Forelimb muscle (tissue), 1 donor: ENCODE data around the gene SYNGR3. TPM values are rescaled to one million over a fixed set of nuclear protein-coding genes. Genes with fewer than 3 reads are reported as not detected.
"Not testable (repeated sequence)": the region's sequence is repeated elsewhere in the genome, so short reads cannot be mapped to it uniquely, and the experiment has no call there.

Experiments
- DNase-seq: peaks from one replicate; pipeline ENCODE4 v3.0.0-alpha.2; 2013; ENCODE audit warnings: low read depth
- polyA plus RNA-seq: library from polyadenylated mRNA; unstranded; fragments of 120-200 nt; gene quantifications from one replicate; pipeline ENCODE4 v1.2.1, GENCODE V29; 2013; ENCODE audit not compliant: insufficient read length

Gene SYNGR3
- polyA plus RNA-seq, 1 donor = 1.4 TPM

DNA sequence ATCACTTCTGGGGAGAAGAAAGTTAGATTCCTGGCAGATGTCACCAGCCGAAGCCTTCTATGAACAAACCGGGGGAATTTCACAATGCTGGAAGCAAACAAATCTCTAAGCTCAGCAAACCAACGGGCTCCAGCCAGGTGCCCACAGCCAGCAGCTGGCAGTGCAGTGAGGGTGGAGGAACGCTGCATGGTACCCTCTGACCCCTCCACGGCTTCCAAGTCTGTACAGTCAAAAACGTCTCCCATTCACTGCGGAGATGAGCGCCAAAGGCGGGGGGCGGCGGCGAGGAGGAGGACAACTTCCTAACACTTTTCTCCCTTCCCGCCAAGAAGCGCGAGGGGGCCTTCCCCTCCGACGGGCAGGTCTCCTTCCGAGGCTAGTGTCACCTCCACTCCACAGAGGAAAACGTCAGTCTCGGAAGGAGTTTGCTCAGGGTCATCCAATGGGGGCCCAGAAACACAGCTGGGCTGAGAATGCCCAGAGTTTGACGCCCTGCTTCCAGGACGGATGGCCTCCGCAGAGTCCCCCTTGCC is 18.9 kb downstream of the SYNGR3 start:
- DNase-seq = no peak

DNA sequence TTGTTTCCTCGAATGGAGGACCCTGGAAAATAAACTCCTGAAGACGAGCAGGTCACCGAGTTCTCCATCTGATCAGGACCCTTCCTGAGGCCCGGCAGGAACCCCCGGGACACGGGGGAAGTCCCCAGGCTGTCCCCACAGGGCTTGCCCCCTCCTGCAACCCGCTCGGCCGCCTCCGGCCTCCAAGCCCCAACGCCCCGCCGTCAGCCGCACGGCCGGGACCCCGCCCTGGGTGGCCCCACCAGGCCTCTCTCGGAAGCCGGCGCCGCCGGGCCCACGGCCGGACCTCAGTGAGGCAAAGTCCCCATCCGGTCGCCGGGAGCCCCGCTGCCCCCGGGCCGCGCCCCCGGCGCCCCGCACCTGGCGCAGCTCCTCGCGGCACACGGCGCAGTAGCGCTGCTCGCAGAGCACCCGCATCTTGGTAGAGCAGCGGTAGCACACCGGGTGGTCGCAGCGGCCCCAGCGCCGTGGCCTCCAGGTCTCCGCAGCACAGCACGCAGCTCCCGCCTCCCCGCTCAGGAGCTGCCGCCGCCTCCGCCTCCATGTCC is 19.5 kb downstream of the SYNGR3 start:
- DNase-seq = no peak

DNA sequence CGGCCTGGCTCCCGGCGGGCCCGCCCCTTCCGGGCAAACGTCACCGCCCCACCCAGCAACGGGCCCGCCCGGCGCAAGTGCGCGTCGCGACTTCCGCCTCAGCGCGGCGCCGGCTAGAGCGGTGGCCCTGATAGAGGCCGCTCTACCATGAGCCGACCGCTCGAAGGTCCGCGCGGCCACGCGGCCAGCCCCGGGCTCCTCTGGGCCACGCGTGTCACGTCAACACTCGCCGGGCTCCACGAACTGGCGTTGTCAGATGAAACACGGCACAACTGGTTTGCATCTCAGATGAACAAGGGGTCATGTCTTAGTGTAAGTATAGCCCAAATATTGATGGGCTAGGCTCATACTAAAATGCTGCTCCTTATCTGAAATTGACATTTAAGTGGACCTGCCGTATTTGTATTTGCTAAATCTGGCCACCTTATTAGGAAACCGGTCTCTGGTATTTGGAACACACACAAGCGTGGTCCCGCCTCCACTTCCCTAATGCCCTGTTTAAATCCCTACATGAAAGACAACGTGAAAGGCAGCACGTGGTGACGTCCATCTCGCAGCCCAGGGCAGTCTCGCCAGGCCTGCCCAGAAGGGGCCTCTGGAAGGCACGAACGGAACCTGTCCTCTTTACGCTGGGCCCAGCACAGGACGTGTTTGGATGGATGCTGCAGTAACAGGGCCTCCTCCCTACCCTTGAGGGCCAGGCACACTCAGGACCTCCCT is 20.2 kb downstream of the SYNGR3 start, which contains the start of gene ZNF598:
Gene ZNF598, minus strand, starts transcription at position 31 of the 720 bp plus-strand sequence.
- DNase-seq = peak; percentile 66

DNA sequence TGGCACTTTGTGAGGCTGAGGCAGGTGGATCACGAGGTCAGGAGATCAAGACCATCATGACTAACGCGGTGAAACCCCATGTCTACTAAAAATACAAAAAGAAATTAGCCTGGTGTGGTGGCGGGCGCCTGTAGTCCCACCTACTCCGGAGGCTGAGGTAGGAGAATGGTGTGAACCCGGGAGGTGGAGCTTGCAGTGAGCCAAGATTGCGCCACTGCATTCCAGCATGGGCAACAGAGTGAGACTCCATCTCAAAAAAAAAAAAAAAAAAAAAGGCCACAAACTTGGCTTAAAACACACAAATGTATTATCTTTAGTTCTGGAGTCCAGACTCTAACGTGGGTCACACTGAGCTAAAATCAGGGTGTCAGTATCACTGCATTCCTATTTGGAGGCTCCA is 22.0 kb downstream of the SYNGR3 start:
- not testable (repeated sequence) for DNase-seq

DNA sequence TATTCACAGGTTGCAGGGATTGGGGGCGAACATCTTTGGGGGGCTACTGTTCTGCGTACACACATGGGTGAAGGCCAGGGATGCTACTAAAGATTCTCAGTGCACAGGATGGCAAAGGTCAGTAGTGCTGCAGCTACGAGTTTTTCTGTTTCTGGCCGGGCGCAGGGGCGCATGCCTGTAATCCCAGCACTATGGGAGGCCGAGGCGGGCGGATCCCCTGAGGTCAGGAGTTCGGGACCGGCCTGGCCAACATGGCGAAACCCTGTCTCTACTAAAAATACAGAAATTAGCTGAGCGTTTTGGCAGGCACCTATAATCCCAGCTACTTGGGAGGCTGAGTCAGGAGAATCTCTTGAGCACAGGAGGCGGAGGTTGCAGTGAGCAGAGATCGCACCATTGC is 23.8 kb downstream of the SYNGR3 start:
- DNase-seq = no peak

DNA sequence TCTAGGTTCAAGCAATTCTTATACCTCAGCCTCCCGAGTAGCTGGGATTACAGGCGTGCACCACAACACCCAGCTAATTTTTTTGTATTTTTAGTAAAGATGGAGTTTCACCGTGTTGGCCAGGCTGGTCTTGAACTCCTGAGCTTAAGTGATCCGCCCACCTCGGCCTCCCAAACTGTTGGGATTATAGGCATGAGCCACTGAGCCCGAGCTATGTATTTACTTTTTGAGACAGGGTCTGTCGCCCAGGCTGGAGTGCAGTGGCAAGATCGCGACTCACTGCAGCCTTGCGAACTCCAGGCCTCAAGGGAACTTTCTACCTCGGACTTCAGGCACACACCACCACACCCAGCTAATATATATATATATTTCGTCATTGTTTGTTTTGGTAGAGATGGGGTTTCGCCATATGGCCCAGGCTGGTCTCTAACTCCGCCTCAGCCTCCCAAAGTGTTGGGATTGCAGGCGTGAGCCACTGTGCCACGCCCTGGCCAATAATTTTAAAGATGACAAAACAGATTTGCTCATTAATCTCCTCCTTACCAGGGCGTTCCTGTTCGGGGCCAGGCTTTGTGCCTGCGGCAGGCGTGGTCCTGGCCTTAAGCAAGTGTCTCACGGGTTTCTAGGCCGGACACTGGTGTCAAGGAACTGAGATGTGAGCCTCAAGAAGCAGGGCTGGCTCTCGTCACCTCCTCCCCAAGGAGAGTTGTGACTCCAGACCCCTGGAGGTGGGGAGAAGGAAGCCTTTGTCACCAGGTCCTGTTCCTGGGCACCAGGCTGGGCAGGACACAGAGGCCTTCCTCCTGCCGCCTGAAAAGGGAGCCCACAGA is 25.6 kb downstream of the SYNGR3 start:
- no peak for DNase-seq

DNA sequence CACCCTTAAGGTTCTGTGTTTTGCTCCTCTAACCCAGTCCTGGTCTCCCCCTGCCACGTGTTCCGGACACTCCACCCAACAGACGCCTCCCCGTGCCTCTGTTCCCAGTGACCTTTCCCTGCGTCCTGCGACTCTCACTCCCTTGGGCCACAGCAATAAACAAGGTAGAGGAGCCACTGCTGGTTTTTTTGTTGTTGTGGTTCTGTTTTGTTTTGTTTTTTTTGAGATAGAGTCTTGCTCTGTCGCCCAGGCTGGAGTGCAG is 26.1 kb downstream of the SYNGR3 start:
- DNase-seq = no peak

DNA sequence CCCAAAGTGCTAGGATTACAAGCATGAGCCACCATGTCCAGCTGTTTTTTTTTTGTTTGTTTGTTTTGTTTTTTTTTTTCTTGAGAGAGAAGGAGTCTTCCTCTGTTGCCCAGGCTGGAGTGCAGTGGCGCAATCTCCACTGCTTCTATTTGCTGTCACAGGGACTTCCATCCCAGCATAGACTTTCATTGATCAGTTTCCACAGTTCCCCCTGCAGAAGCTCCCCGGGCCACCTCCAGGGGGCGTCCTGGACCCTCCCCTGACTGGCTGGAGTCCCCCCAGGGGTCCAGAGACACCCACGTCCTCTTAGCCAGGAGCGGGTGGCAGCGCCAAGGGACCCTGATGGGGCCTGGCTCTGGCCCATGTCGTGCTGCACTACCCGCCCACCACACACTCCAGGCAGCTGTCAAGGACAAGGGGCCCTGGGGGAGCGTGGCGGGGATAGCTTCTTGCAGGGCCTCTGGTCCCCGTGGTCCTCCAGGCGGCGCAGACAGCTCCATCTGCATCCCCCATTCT is 26.7 kb downstream of the SYNGR3 start:
- DNase-seq = no peak

DNA sequence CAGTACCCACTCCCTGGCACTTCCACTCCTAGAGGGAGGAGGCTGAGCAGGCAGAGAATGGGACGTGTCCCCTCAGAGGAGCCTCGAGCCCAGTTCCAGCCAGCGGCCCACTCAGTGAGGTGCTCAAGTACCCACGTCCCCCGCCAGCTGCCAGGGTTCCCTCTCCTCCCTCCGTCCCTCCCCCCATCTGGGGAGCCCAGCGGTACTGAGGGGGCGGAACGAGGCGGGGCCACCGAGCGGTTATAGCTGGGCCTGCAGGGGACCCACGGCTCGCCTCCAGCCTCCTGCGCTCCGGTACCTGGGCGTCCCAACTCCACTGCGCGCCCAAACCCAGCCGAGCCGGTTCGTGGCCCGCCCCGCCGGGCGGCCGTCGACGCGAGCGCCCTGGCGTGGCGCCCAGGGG is 29.7 kb downstream of the SYNGR3 start, which contains the start of gene NPW:
Gene NPW, plus strand, starts transcription at position 268 of the 403 bp plus-strand sequence.
- no peak for DNase-seq

DNA sequence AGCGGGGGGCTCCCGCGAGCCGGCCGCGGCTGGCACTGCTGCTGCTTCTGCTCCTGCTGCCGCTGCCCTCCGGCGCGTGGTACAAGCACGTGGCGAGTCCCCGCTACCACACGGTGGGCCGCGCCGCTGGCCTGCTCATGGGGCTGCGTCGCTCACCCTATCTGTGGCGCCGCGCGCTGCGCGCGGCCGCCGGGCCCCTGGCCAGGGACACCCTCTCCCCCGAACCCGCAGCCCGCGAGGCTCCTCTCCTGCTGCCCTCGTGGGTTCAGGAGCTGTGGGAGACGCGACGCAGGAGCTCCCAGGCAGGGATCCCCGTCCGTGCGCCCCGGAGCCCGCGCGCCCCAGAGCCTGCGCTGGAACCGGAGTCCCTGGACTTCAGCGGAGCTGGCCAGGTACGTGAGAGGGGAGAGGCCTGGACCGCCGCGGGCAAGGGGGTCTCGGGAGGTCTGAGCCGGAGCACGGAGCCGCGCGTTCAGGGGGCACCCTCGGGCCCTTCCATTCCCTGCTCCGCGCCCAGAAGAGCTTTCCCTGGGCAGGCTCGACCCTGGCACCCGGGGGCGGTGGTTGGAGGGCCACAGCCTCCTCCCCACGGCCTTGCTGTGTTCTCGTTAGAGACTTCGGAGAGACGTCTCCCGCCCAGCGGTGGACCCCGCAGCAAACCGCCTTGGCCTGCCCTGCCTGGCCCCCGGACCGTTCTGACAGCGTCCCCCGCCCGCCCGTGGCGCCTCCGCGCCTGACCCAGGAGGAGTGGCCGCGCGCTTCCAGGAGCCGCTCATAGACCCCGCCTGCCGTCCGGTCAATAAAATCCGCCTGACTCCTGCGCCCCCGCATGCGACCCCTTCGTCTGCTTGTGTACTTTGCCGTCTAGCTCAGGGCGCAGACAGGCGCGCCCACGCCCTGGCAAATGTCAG is 30.4 kb downstream of the SYNGR3 start:
- DNase-seq = no peak

DNA sequence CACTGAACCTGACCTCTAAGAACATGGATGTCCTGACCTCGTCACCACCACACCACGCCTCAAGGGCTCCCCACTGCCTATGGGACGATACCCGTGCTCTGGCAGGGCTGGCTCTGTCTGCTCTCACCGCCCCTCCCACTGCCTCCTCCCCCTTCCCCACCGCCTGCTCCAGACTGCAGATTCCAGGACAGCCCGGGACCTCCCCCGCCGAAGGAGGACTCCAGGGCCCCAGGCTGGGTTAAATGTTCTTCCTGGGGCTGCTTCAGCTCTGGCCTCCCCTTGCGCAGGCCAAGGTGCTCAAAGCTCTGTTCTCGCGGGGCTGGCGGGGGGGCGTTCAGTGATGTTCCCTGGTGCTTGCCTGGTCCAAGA is 32.9 kb downstream of the SYNGR3 start:
- DNase-seq = no peak

DNA sequence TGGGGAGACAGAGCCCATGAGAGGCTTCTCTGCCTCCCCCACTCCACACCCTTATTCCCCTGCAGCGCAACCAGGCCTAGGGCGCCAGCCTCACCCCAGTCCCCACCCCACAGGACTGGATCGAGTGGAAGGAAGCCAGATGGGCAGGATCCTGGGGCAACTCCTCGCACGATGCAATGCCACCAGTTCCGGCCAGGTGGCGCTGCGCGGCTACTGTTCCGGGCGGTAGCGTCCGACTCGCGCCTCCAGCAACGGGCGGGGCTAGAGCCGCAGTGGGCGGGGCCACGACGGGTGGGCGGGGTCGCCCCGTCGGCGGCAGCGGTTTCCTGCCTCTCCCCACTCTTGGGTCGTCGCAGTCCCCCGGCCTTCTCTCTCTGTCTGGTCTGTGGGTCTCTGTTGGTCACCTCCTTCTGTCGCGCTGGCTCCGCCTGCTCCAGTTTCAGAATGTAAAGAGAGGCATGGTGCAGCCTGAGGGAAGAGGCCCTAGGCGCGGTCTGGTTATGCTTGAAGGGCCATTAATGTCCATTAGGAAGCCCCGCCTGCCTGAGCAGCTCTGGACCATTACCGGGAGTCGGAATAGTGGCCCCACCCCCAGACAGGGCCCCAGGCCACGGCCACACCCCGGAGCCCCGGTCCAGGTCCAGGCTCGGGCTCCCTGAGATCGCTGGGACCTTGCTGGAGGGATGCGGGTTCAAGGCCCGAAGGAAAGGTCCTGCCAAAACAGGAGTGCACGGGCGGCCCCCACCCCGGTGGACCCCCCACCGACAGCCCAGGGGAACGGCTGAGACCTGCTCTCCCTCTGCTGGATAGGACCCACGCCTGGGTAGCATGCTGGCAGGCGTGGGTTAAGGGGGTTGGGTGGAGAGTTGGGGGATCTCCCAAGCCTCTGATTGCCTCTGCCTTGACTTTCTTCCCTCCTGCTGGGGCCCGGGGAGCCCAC is 33.6 kb downstream of the SYNGR3 start:
- DNase-seq = no peak

DNA sequence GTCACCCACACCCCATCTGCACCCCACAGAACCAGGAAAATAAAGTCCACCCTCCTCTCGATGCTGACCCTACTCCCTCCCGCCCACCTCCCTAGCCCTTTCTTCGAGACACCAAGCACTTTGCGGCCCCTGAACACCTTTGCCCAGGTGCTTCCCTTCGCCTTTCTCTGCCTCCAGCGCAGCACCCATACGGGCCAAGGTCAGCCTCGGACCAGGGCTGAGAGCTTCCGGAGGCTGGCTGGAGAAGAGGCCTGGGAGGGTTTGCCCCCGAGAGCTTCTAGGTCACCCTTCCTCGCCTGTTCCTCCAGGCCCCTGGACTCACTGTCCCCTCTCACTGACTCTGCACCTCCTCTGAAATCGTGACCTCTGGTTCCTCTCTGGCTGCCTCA is 34.3 kb downstream of the SYNGR3 start:
- no peak for DNase-seq

DNA sequence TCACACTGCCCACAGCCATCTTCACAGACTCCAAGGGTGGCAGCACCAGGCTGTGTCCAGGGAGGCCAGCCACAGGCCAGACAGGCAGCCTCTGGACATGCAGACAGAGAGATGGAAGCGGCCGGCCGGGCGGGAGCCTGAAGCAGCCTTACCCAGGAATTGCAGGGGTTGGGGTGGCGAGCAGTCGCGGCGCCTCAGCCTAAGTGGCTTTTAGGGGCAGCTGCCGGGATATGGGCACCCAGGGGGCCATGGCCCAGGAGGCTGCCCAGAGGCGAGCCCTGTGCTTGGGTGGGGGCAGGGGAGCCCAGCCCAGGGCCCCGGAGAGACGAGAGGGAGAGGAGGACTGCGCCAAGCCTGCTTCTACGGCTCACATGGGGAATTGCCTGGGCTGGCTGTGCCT is 35.5 kb downstream of the SYNGR3 start:
- DNase-seq = no peak

DNA sequence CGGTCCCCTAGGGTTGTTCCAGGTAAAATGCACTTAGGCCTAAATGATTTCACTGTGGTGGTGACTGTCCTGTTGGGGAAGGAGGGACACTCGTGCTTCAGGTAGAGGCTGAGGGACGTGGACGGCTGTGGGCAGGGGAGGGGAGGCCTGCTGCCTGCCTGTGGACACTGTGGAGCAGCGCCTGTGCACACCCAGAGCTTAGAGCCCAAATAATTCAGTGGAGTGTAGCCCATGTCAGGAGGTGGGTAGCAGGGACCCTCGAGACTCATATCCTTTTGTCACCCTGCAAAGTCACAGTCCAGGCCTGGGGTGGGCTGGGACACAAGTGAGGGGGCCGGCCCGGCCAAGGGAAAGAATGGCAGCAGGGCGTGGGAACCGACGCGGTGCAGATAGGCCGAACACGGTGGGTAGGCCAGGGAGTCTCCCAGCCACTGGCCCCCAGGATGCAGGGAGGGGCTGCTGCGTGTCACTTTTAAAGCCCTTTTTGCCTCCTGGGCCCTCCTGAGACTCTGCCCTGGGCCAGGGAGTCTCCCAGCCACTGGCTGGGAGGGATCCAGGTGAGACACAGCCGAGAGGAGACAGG is 36.2 kb downstream of the SYNGR3 start:
- DNase-seq = no peak

DNA sequence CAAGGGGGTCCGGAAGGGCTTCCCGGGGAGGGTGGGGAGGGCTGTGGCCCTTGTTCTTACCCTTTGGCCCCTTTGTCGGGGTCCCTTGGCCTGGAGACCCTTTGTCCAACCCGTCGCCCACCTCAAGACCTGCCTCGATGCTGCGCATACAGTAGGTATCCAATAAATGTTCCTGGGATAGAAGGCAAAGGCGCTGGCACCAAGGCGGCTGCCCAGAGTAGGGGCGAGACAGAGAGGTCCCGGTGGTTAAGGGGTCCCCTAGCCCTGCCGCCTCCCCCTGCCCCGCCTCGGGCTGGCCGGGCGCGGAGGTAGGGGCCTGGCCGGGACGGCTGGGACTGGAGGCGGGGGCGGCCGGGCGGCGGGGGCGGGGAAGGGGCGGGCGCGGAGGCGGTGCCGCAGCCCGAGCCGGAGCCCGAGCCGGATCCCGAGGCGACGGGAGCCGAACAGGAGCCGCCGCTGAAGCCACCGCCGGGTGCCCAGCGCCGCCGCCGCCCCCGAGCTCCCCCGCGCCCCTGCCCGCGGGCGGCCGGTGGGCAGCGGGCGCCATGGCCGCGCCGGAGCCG is 36.8 kb downstream of the SYNGR3 start, which contains the start of gene NHERF2:
Gene NHERF2, plus strand, starts transcription at position 442 of the 563 bp plus-strand sequence. Its CDS starts 104 bp downstream, at position 546.
- DNase-seq = no peak

DNA sequence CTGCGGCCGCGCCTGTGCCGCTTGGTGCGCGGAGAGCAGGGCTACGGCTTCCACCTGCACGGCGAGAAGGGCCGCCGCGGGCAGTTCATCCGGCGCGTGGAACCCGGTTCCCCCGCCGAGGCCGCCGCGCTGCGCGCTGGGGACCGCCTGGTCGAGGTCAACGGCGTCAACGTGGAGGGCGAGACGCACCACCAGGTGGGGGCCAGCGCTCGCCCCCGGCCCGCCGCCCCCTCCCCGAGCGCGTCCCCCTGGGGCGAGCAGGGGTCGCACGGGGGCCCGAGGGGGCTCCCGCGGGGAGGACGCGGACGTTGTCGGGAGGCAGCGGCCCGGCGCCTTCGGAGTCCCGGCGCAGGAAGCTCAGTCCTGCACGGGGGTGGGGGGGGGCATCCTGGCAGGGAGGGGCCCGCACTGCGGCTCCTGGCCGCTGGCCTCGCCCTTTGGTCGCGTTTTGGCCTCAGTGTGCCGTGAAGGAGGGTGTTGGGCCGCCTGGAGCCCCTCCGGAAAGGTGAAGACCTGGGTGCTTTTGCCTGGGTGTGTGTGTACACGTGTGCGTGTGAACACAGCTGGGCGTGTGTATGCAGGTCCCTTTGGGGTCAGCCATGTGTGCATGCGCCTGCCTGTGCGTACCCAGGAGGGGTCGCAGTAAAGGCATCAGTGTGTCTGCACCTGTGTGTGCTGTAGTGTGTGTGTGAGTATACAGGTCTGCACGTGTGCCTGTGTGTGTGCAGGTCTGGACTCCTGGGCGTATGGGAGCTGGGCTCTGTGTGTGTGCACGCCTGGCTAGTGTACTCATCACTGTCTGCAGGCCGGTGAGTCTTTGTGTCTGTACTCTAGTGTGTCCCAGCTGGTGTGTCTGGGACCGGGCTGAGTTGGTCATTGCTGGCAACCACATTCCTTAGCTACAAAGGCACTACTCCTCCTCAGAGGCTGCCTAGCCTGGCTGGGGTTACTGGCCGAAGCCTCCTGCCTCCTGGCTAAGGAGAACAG is 37.5 kb downstream of the SYNGR3 start:
- no peak for DNase-seq

DNA sequence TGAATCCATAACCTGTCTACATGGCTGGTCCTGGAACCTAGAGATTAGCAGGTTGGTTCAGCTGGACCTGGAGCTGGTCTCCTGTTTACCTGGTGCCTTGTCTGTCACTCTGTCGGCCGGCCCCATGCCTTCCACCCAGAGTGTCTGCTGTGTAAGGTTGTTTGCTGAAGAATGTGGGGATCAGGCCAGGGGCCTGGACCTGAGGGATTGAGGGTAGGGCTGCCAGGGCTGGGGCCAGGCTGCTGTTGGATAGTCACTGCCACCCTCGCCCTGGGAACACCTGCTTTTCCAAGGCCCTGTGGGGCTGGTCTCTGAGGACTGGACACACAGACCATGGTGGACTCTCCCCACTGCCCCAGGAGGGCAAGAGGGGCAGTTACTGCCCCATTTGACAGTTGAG is 38.4 kb downstream of the SYNGR3 start:
- DNase-seq = no peak
